GM18505 (cell line): ENCODE data around the gene PTX3.

Experiments
- ATAC-seq: cut with Tn5 transposase; IDR thresholded peaks from one replicate; pipeline ENCODE4 v1.9.1; 2021; ENCODE audit not compliant: unreplicated experiment
- POLR2A ChIP-seq: IDR thresholded peaks from 4 replicates; pipeline ENCODE4 v1.6.1; 2011; ENCODE audit warnings: borderline replicate concordance; ENCODE audit not compliant: insufficient read depth, insufficient read length; ENCODE audit errors: extremely low read depth

The PTX3 gene

GRCh38 chr3:157442729-157443128, 6.1 kb downstream of the PTX3 start:
- ATAC-seq, result no peak
- TF ChIP-seq POLR2A, result no peak

GRCh38 chr3:157443905-157444796, 7.5 kb downstream of the PTX3 start:
- no peak for ATAC-seq
- no peak for TF ChIP-seq POLR2A

- no peak for ATAC-seq
These were observed 8.1 kb downstream of the PTX3 start for GRCh38 chr3:157444797-157445184.

GRCh38 chr3:157445857-157446256, 9.2 kb downstream of the PTX3 start:
- ATAC-seq, result no peak
- TF ChIP-seq POLR2A, result no peak

More at GRCh38 chr3:157444797-157445184, 8.1 kb downstream of the PTX3 start:
- no peak for TF ChIP-seq POLR2A

GRCh38 chr3:157447026-157447694, 10.5 kb downstream of the PTX3 start:
- TF ChIP-seq POLR2A, result no peak
- no peak for ATAC-seq

- no peak for ATAC-seq
- no peak for TF ChIP-seq POLR2A
These were observed 15.4 kb downstream of the PTX3 start for GRCh38 chr3:157452097-157452496.

GRCh38 chr3:157453824-157454223, 17.2 kb downstream of the PTX3 start:
- ATAC-seq, result no peak
- TF ChIP-seq POLR2A, result no peak

- no peak for TF ChIP-seq POLR2A
- no peak for ATAC-seq
These were observed 23.1 kb downstream of the PTX3 start for GRCh38 chr3:157459706-157460105.

GRCh38 chr3:157460253-157460652, 23.6 kb downstream of the PTX3 start:
- ATAC-seq, result no peak
- no peak for TF ChIP-seq POLR2A

- TF ChIP-seq POLR2A, result no peak
- ATAC-seq, result no peak
These were observed 27.2 kb downstream of the PTX3 start for GRCh38 chr3:157463816-157464215.

- TF ChIP-seq POLR2A, result no peak
- no peak for ATAC-seq
These were observed 27.7 kb downstream of the PTX3 start for GRCh38 chr3:157464321-157464720.

- no peak for ATAC-seq
- no peak for TF ChIP-seq POLR2A
These were observed 29.1 kb downstream of the PTX3 start for GRCh38 chr3:157465741-157466140.

- no peak for TF ChIP-seq POLR2A
These were observed 30.6 kb downstream of the PTX3 start for GRCh38 chr3:157467200-157467599.

More at GRCh38 chr3:157467200-157467599, 30.6 kb downstream of the PTX3 start:
- no peak for ATAC-seq
